Heart left ventricle (tissue), 16 donors: ENCODE measurements around the gene NKIRAS2. TPM values are rescaled to one million over a fixed set of nuclear protein-coding genes. Genes with fewer than 3 reads are reported as not detected.

ENCODE experiments used
- ATAC-seq, 4 donors: fragments of 200-7000 bp; cut with Tn5 transposase; one replicate each; pipeline ENCODE4 v1.9.1; 2020 to 2022; ENCODE audit warnings: moderate library complexity in 4 of 4, mild to moderate bottlenecking in 3 of 4, moderate number of reproducible peaks in 1 of 4
- DNase-seq, 5 donors: peaks; one replicate each; pipeline ENCODE4 v3.0.0-alpha.2; 2020
- H3K27ac ChIP-seq, 12 donors: fragments of 200-600 bp; sonication (generic) in 4 of 12; one replicate each; pipeline versions ENCODE4 v1.5.0 to v1.8.0; 2016 to 2022; ENCODE audit warnings: mild to moderate bottlenecking in 2 of 12
- H3K27me3 ChIP-seq, 9 donors: fragments of 200-600 bp; sonication (generic) in 2 of 9; one replicate each; pipeline versions ENCODE4 v1.5.1 to v1.8.0; 2016 to 2022; ENCODE audit warnings: mild to moderate bottlenecking in 3 of 9
- H3K36me3 ChIP-seq, 9 donors: fragments of 200-600 bp; sonication (generic) in 2 of 9; one replicate each; pipeline versions ENCODE4 v1.5.0 to v1.8.0; 2018 to 2022; ENCODE audit warnings: mild to moderate bottlenecking in 2 of 9
- H3K4me1 ChIP-seq, 12 donors: fragments of 200-600 bp; sonication (generic) in 4 of 12; one replicate each; pipeline versions ENCODE4 v1.5.0 to v1.8.0; 2016 to 2022; ENCODE audit warnings: mild to moderate bottlenecking in 3 of 12
- H3K4me3 ChIP-seq, 12 donors: fragments of 200-600 bp; sonication (generic) in 4 of 12; one replicate each; pipeline versions ENCODE4 v1.5.0 to v1.8.0; 2017 to 2022; ENCODE audit warnings: mild to moderate bottlenecking in 9 of 12, moderate library complexity in 4 of 12
- H3K9me3 ChIP-seq, 12 donors: fragments of 200-600 bp; sonication (generic) in 4 of 12; one replicate each; pipeline versions ENCODE4 v1.5.0 to v1.8.0; 2016 to 2022; ENCODE audit warnings: mild to moderate bottlenecking in 1 of 12
- CTCF ChIP-seq, 12 donors: fragments of 200-600 bp; sonication (generic) in 4 of 12; IDR thresholded peaks; one replicate each; pipeline versions ENCODE4 v1.5.0 to v1.8.0; 2018 to 2022; ENCODE audit warnings: antibody characterized with exemption in 12 of 12, mild to moderate bottlenecking in 5 of 12
- POLR2A ChIP-seq, 2 donors: fragments of 450-650 bp; IDR thresholded peaks; one replicate each; pipeline ENCODE4 v1.6.1; 2017; ENCODE audit warnings: antibody characterized with exemption in 2 of 2, mild to moderate bottlenecking in 2 of 2, moderate library complexity in 2 of 2
- WGBS, 4 donors: extraction: QIAGEN DNeasy Blood & Tissue Kit in 2 of 4; methylation state at CpG; one replicate each; pipeline versions ENCODE4 v1.1.5 to v1.1.7; 2013 to 2018; 5-methylcytosine and 5-hydroxymethylcytosine counted together
- intact Hi-C, 10 donors: fragments of 100-400 bp; cut with DNase I; formaldehyde crosslinking; loops; one replicate each; pipeline versions ENCODE4 v1.11.1 to v1.14.2; 2022
- polyA plus RNA-seq, 2 donors: library from polyadenylated mRNA; stranded (reverse); fragments of 200-250 nt; gene quantifications; one replicate each; pipeline ENCODE4 v1.2.3, GENCODE V29; 2013
- total RNA-seq, 9 donors: library from RNA; depleted of rRNA in 2 of 9; stranded (reverse); fragments of >200 nt in 2 of 9; fragmentation: NEBNext Ultra II Directional in 3 of 9; extraction: Animal tissue kit (Norgen Biotek cat#: 25700) in 3 of 9; gene quantifications; one replicate each; pipeline versions ENCODE4 v1.1.0 to v1.2.4, GENCODE V29; 2016 to 2023
- donor health status: ischemic (EF 13 %, LVEDD 7.1; RV severe dilation, severe dysfunction).
- donor health status: healthy with polysubstance abuse.
- donor health status: DM: no; HTN: yes; CAD: no.
- donor health status: DM: no; HTN: no; CAD: no.
- donor health status: ischemic (EF 25% LVEDD 6.9; RV normal size, moderate dysfunction).
- donor health status: ischemic (EF 25% LVEDD 5.7; RV mildly dilated, moderate dysfunction).
- donor health status: healthy.
- donor health status: DM: yes; HTN: yes; CAD: no.
- donor health status: ischemic (EF 35%, LVEDD 5.7; RV mildly dilated, moderate dysfunction).
- donor health status: nonischemic (EF 11% LVEDD 7.7; RV severe dilation, severe dysfunction).
- donor health status: DM: yes; HTN: yes; CAD: no.
- donor health status: PGD.
- donor health status: ischemic (EF 29% LVEDD 5.4; RV normal size, mild dysfunction).
- donor health status: nonischemic (EF 23%, LVEDD 6.1; RV moderate dilation, normal function).

NKIRAS2 gene
- total and polyA plus RNA-seq, 11 donors: 50.6 to 78.9 (median 55.9) TPM

- DNase-seq: no peak
- Histone ChIP-seq H3K9me3 (no peaks in the 10 kb centered on the region), H3K27me3 (peaks cover 0 to 43% (median 6%) of the 10 kb centered on the region in 9 donors), H3K4me3 (no peak overlapping the region), H3K4me1 (peaks cover 0 to 6% (median 1%) of the 10 kb centered on the region in 12 donors), H3K27ac (no peak overlapping the region), H3K36me3 (no peaks in the 10 kb centered on the region)
- intact Hi-C loops: no loop called here
- no peak for ATAC-seq
- 29 to 44% (median 42%) methylated on average over 6 of the region's 6 CpGs for WGBS, 4 donors
- TF ChIP-seq POLR2A (IDR thresholded peaks at IDR 0.05): no peak
- no peak for TF ChIP-seq CTCF (IDR thresholded peaks at IDR 0.05)
Observed at GRCh38 chr17:42055496-42055895, 35.6 kb downstream of the NKIRAS2 start.

GRCh38 chr17:42056635-42057034, 36.7 kb downstream of the NKIRAS2 start:
- 74 to 82% (median 78%) methylated on average over 3 of the region's 3 CpGs for WGBS, 4 donors
- TF ChIP-seq POLR2A (IDR thresholded peaks at IDR 0.05) (no peak), CTCF (IDR thresholded peaks at IDR 0.05) (no peak)

DNA sequence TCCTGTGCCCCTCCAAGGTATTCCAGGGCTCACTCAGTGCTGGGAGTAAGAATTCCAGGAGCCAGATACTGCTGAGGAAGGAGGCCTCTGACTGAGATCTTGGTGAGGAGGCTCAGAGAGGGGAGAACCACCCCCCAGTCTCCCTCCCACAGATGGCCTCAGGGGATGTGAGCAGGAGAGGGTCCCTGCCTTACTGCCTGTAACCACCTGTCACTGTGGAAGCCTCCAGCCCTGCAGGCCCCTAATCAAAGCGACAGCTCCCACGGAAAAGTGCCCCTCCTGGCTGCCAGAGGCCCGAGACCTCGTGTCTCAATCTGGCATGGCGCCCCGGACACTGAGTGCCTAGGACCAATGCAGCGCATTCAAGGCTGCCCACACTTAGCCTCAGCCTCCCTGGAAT, 38.2 kb downstream of the NKIRAS2 start:
- H3K4me1 ChIP-seq: peaks cover 0 to 2% (median 0%) of the 10 kb centered on the region in 12 donors
- H3K9me3 ChIP-seq: no peaks in the 10 kb centered on the region
- DNase-seq (no peak), ATAC-seq (no peak)
- TF ChIP-seq POLR2A (IDR thresholded peaks at IDR 0.05) (no peak), CTCF (IDR thresholded peaks at IDR 0.05) (no peak)
- H3K4me3 ChIP-seq: no peak overlapping the region
- intact Hi-C loops: no loop called here
- WGBS, 4 donors: 44 to 59% (median 56%) methylated on average over 5 to 7 of the region's 7 CpGs
- H3K27ac ChIP-seq: no peak overlapping the region
- peaks cover 0 to 34% (median 6%) of the 10 kb centered on the region in 9 donors for H3K27me3 ChIP-seq
- no peaks in the 10 kb centered on the region for H3K36me3 ChIP-seq

More at GRCh38 chr17:42056635-42057034, 36.7 kb downstream of the NKIRAS2 start:
- Histone ChIP-seq H3K4me3 (no peak overlapping the region), H3K4me1 (no peaks in the 10 kb centered on the region), H3K27ac (no peak overlapping the region), H3K9me3 (no peaks in the 10 kb centered on the region), H3K27me3 (peaks cover 0 to 42% (median 6%) of the 10 kb centered on the region in 9 donors), H3K36me3 (no peaks in the 10 kb centered on the region)
- DNase-seq (no peak), ATAC-seq (no peak)
- intact Hi-C loops: no loop called here

DNA sequence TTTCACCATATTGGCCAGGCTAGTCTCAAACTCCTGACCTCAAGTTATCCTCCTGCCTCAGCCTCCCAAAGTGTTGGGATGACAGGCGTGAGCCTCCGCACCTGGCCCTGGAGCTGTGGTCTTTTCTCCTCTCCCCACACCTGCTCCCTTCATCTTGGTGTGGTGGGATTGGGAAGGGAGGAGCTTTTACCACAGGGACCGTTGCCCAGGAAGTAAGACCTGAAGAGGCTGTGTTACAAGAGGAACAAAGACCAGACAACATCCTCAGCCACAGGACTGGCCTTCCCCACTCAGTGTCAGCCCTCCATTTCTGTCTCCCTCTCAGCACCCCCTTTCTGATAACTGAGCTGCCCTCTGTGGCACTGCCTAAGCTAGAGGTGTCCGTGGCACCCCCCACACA, 39.9 kb downstream of the NKIRAS2 start:
- 65 to 76% (median 70%) methylated on average over 4 of the region's 4 CpGs for WGBS, 4 donors
- intact Hi-C loops: loop anchor here in 2 of 10 donors (10.0 kb wide), 3 partner anchors 55 to 125 kb away; partner anchors contain the start of genes CNP (in 1 of the 2), DHX58 (in 1 of the 2), HCRT (in 1 of the 2) and KCNH4 (in 1 of the 2)
- Histone ChIP-seq H3K36me3 (no peaks in the 10 kb centered on the region), H3K4me3 (no peak overlapping the region), H3K27me3 (peaks cover 0 to 16% (median 6%) of the 10 kb centered on the region in 9 donors), H3K9me3 (no peaks in the 10 kb centered on the region), H3K27ac (no peak overlapping the region), H3K4me1 (peaks cover 0 to 9% (median 2%) of the 10 kb centered on the region in 12 donors)
- TF ChIP-seq CTCF (IDR thresholded peaks at IDR 0.05): no peak
- TF ChIP-seq POLR2A (IDR thresholded peaks at IDR 0.05): no peak
- DNase-seq (no peak), ATAC-seq (no peak)
